Measurements from ENCODE around the gene NFKB2.

Gene NFKB2

GRCh38 chr10:102394801-102395399 is 605 bp upstream of the NFKB2 start:
- DNase-seq: peak in 2 of 6 experiments; percentile 73 to 80

- no peak for DNase-seq
Measured at GRCh38 chr10:102396317-102396650, 779 bp downstream of the NFKB2 start.

GRCh38 chr10:102396730-102397151 is 1.2 kb downstream of the NFKB2 start:
- no peak for DNase-seq

GRCh38 chr10:102397222-102398171 is 2.0 kb downstream of the NFKB2 start:
- DNase-seq: no peak

- DNase-seq: peak in 2 of 6 experiments; percentile 11 to 29
Measured at GRCh38 chr10:102398172-102399020, 2.9 kb downstream of the NFKB2 start.

- DNase-seq: peak; percentile 70 to 89 (median 83)
Measured at GRCh38 chr10:102399217-102400021, 3.9 kb downstream of the NFKB2 start.

- no peak for DNase-seq
Measured at GRCh38 chr10:102400076-102400475, 4.6 kb downstream of the NFKB2 start.

- DNase-seq: no peak
Measured at GRCh38 chr10:102400598-102401341, 5.3 kb downstream of the NFKB2 start.

- DNase-seq: no peak
Measured at GRCh38 chr10:102401342-102401654, 5.8 kb downstream of the NFKB2 start.

GRCh38 chr10:102401735-102402511 is 6.4 kb downstream of the NFKB2 start:
- no peak for DNase-seq

GRCh38 chr10:102402512-102402896 is 7.0 kb downstream of the NFKB2 start:
- no peak for DNase-seq

- DNase-seq: no peak
Measured at GRCh38 chr10:102403115-102403514, 7.6 kb downstream of the NFKB2 start.

GRCh38 chr10:102404361-102405107 is 9.0 kb downstream of the NFKB2 start:
- peak in 1 of 6 experiments; percentile 29 for DNase-seq

GRCh38 chr10:102405108-102405571 is 9.6 kb downstream of the NFKB2 start:
- no peak for DNase-seq

- DNase-seq: no peak
Measured at GRCh38 chr10:102405632-102406031, 10.1 kb downstream of the NFKB2 start.

- DNase-seq: no peak
Measured at GRCh38 chr10:102406815-102407214, 11.3 kb downstream of the NFKB2 start.

GRCh38 chr10:102407425-102408130 is 12.1 kb downstream of the NFKB2 start:
- no peak for DNase-seq

GRCh38 chr10:102408131-102408727 is 12.7 kb downstream of the NFKB2 start:
- DNase-seq: peak in 3 of 6 experiments; percentile 15 to 33 (median 28)
